HG03457 (cell line): ENCODE measurements around the gene TM4SF20.
"Not testable (repeated sequence)": the region's sequence is repeated elsewhere in the genome, so short reads cannot be mapped to it uniquely, and the experiment has no call there.

Experiments used
- ATAC-seq: cut with Tn5 transposase; IDR thresholded peaks from one replicate; pipeline ENCODE4 v1.9.1; 2021; ENCODE audit warnings: moderate number of reproducible peaks; ENCODE audit not compliant: unreplicated experiment

Gene TM4SF20

GRCh38 chr2:227398684-227399670, 19.9 kb upstream of the TM4SF20 start:
- no peak for ATAC-seq

GRCh38 chr2:227397562-227397961, 18.5 kb upstream of the TM4SF20 start:
- no peak for ATAC-seq

- ATAC-seq = no peak
These were observed 16.4 kb upstream of the TM4SF20 start for GRCh38 chr2:227395556-227395955.

GRCh38 chr2:227394401-227394800, 15.3 kb upstream of the TM4SF20 start:
- no peak for ATAC-seq

GRCh38 chr2:227390468-227391256, 11.6 kb upstream of the TM4SF20 start:
- ATAC-seq = no peak

GRCh38 chr2:227389661-227390060, 10.6 kb upstream of the TM4SF20 start:
- ATAC-seq = no peak

- ATAC-seq = no peak
These were observed 10.1 kb upstream of the TM4SF20 start for GRCh38 chr2:227389231-227389630.

GRCh38 chr2:227388537-227389011, 9.5 kb upstream of the TM4SF20 start:
- no peak for ATAC-seq

- not testable (repeated sequence) for ATAC-seq
These were observed 8.5 kb upstream of the TM4SF20 start, which contains the start of gene SCYGR1 for GRCh38 chr2:227387583-227387982. Gene SCYGR1 (minus strand): TSS chr2:227387949. CDS start chr2:227387949, 0 bp downstream.

- no peak for ATAC-seq
These were observed 7.5 kb upstream of the TM4SF20 start for GRCh38 chr2:227386630-227387029.

- ATAC-seq = no peak
These were observed 4.6 kb upstream of the TM4SF20 start for GRCh38 chr2:227383686-227384085.

GRCh38 chr2:227382241-227382835, 3.2 kb upstream of the TM4SF20 start:
- not testable (repeated sequence) for ATAC-seq

GRCh38 chr2:227378371-227378782, 729 bp downstream of the TM4SF20 start:
- ATAC-seq = no peak

- ATAC-seq = no peak
These were observed 1.4 kb downstream of the TM4SF20 start for GRCh38 chr2:227377467-227378351.

- ATAC-seq = no peak
These were observed 2.3 kb downstream of the TM4SF20 start for GRCh38 chr2:227376656-227377396.

GRCh38 chr2:227374158-227374557, 4.9 kb downstream of the TM4SF20 start:
- no peak for ATAC-seq

- no peak for ATAC-seq
These were observed 5.7 kb downstream of the TM4SF20 start for GRCh38 chr2:227373389-227373788.

- no peak for ATAC-seq
These were observed 8.3 kb downstream of the TM4SF20 start for GRCh38 chr2:227370791-227371312.

GRCh38 chr2:227370092-227370491, 9.0 kb downstream of the TM4SF20 start:
- no peak for ATAC-seq
